GM10266 (cell line): Measurements from ENCODE around the gene DTD1.

Source experiments
- DNase-seq: peaks from one replicate; pipeline ENCODE4 v3.0.0; 2012; ENCODE audit errors: extremely low spot score
- CTCF ChIP-seq: IDR thresholded peaks from 2 replicates; pipeline ENCODE4 v1.5.1; 2012; ENCODE audit warnings: mild to moderate bottlenecking, low read depth; ENCODE audit not compliant: control insufficient read depth, insufficient read depth; ENCODE audit errors: missing control alignments

Gene DTD1

DNA sequence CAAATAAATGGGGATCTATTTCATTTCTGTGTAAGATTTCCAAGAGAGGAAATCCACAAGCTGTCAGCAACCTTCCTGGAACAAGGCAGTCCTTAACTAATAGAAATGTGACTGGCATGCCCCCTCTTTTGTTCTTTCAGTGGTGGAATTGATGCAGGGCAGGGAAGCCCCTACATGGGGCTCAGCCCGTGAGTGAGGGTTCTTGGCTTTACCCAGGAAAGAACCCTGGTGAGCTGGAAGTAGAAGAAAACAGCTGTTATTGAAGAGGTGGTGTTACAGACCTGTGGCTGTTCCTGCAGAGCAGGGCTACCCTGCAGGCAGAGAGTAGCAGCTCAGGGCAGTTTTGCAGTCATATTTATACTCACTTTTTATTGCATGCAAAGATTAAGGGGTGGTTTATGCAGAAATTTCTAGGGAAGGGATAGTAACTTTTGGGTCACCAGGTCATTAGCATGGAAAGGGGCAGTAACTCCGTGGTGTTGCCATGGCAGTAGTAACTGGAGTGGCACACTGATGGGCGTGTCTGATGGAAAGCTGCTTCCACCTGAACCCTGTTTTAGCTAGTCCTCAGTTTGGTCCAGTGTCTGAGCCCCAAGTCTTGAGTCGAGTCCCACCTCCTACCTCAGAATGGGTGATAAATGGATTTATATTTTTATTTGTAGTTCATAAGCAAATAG lies 137.1 kb downstream of the DTD1 start:
- TF ChIP-seq CTCF = no peak
- no peak for DNase-seq

- DNase-seq = no peak
- no peak for TF ChIP-seq CTCF
These were observed 139.2 kb downstream of the DTD1 start for GRCh38 chr20:18727032-18727508.

DNA sequence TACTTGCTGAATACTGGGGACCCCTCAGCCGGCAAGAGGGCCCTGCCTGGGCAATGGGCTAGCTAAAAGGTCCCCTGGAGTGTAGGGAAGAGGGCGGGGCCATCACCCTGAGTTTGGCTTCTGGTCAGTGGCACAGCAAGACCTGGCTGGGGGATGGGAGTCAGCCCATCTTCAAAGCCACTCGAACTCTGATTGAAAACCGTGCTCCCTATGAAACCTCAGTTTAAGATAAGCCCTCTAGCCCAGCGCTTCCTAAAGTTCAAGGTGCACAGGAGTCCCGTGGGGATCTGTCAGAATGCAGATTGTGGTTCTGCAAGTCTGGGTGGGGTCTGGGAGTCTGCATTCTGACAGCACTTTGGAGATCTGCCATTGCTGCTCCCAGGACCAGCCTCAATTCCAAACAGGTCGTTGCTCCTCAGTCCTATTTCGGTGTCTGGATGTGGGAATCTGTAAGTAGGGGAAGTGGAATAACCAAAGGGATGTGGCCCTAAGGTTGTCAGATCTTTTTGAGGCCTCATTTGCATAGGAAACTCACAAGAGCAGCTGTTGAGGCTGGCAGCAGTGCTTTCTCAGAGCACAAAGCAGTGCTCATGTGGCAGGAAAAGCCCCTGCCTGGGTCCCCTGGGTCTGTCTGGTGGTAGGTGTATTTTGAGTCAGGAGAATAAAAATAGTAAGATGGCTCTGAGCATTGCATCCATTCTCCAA lies 140.5 kb downstream of the DTD1 start:
- no peak for TF ChIP-seq CTCF
- peak; percentile 47 for DNase-seq

- TF ChIP-seq CTCF = no peak
- no peak for DNase-seq
These were observed 141.0 kb downstream of the DTD1 start for GRCh38 chr20:18728870-18729224.

DNA sequence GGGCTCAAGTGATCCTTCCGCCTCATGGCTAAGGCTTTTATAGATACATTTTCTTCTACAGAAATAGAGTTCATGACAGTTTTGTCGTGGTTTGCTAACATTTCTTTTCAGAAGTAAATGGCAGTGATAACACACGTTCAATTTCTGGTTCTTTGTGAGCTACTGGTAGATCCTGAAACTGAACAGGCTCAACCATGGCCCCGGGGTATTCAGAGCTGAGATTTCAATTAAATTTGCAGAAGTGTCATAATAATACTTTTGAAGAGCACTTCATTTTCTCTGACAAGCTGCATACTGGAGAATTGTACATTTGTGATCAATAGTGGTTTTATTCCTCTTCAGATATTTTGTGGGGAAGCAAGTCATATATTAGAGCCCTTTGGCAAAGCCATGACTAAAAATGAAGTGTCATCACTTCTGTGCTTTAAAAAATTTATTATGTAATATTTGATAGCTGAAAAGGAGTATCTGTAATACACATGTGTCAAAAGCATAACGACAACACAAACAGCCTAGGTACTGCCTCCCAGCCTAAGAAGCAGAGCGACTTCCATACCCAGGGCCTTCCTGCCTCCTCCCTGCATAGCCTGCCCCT lies 141.5 kb downstream of the DTD1 start:
- no peak for TF ChIP-seq CTCF
- DNase-seq = no peak

GRCh38 chr20:18731940-18732339 lies 144.1 kb downstream of the DTD1 start:
- no peak for TF ChIP-seq CTCF
- DNase-seq = no peak
